Measurements from ENCODE around the gene CAB39.
"Not testable (repeated sequence)": the region's sequence is repeated elsewhere in the genome, so short reads cannot be mapped to it uniquely, and the experiment has no call there.

Gene CAB39

GRCh38 chr2:230700447-230700846 lies 12.2 kb upstream of the CAB39 start:
- no peak for TF ChIP-seq CTCF (IDR thresholded peaks at IDR 0.05; ENCODE audit: control insufficient read depth, extremely low read depth, insufficient read depth)
- no peak overlapping the region for H3K4me3 ChIP-seq (ENCODE audit: low read depth, low read length)
- DNase-seq (ENCODE audit: low read depth), result no peak

- TF ChIP-seq CTCF (IDR thresholded peaks at IDR 0.05; ENCODE audit: control insufficient read depth, extremely low read depth, insufficient read depth), result no peak
- DNase-seq (ENCODE audit: low read depth), result no peak
- H3K4me3 ChIP-seq (ENCODE audit: low read depth, low read length), result no peak overlapping the region
These were observed 11.3 kb upstream of the CAB39 start for GRCh38 chr2:230701308-230701707.

GRCh38 chr2:230702457-230702856 lies 10.2 kb upstream of the CAB39 start:
- H3K4me3 ChIP-seq (ENCODE audit: low read depth, low read length); DNase-seq (ENCODE audit: low read depth): not testable (repeated sequence)

GRCh38 chr2:230703514-230703913 lies 9.1 kb upstream of the CAB39 start:
- no peak overlapping the region for H3K4me3 ChIP-seq (ENCODE audit: low read depth, low read length)
- no peak for DNase-seq (ENCODE audit: low read depth)
- no peak for TF ChIP-seq CTCF (IDR thresholded peaks at IDR 0.05; ENCODE audit: control insufficient read depth, extremely low read depth, insufficient read depth)

GRCh38 chr2:230706053-230706521 lies 6.6 kb upstream of the CAB39 start:
- TF ChIP-seq CTCF (IDR thresholded peaks at IDR 0.05; ENCODE audit: control insufficient read depth, extremely low read depth, insufficient read depth), result no peak
- no peak overlapping the region for H3K4me3 ChIP-seq (ENCODE audit: low read depth, low read length)
- DNase-seq (ENCODE audit: low read depth), result no peak

- H3K4me3 ChIP-seq (ENCODE audit: low read depth, low read length), result no peak overlapping the region
- DNase-seq (ENCODE audit: low read depth), result no peak
- TF ChIP-seq CTCF (IDR thresholded peaks at IDR 0.05; ENCODE audit: control insufficient read depth, extremely low read depth, insufficient read depth), result no peak
These were observed 5.7 kb upstream of the CAB39 start for GRCh38 chr2:230706966-230707365.

GRCh38 chr2:230708204-230708603 lies 4.4 kb upstream of the CAB39 start:
- no peak for DNase-seq (ENCODE audit: low read depth)
- no peak overlapping the region for H3K4me3 ChIP-seq (ENCODE audit: low read depth, low read length)
- no peak for TF ChIP-seq CTCF (IDR thresholded peaks at IDR 0.05; ENCODE audit: control insufficient read depth, extremely low read depth, insufficient read depth)

Measured in LNCaP clone FGC (cell line).